ENCODE data around the gene DKKL1.

The DKKL1 gene

GRCh38 chr19:49409441-49410029 lies 45.9 kb downstream of the DKKL1 start:
- H3K9me3 ChIP-seq (ENCODE audit: insufficient read depth, low read length): no peaks in the 10 kb centered on the region
- H3K4me1 ChIP-seq (ENCODE audit: low read length): peaks cover 42% of the 10 kb centered on the region
- peak overlapping the region; percentile 94 for H2AFZ ChIP-seq (ENCODE audit: low read depth, low read length)
- TF ChIP-seq EZH2phosphoT487 (IDR thresholded peaks at IDR 0.05; ENCODE audit: low read depth): no peak
- TF ChIP-seq, protein P1, sequence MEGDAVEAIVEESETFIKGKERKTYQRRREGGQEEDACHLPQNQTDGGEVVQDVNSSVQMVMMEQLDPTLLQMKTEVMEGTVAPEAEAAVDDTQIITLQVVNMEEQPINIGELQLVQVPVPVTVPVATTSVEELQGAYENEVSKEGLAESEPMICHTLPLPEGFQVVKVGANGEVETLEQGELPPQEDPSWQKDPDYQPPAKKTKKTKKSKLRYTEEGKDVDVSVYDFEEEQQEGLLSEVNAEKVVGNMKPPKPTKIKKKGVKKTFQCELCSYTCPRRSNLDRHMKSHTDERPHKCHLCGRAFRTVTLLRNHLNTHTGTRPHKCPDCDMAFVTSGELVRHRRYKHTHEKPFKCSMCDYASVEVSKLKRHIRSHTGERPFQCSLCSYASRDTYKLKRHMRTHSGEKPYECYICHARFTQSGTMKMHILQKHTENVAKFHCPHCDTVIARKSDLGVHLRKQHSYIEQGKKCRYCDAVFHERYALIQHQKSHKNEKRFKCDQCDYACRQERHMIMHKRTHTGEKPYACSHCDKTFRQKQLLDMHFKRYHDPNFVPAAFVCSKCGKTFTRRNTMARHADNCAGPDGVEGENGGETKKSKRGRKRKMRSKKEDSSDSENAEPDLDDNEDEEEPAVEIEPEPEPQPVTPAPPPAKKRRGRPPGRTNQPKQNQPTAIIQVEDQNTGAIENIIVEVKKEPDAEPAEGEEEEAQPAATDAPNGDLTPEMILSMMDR (IDR thresholded peaks at IDR 0.05; ENCODE audit: low read depth, low read length): no peak
- peak overlapping the region; percentile 43 for H3K27ac ChIP-seq (ENCODE audit: low read length)
- peak overlapping the region; percentile 60 for H3K4me3 ChIP-seq (ENCODE audit: low read length)
- no peaks in the 10 kb centered on the region for H3K36me3 ChIP-seq (replicated peaks; ENCODE audit: low read depth, low read length)
- no peaks in the 10 kb centered on the region for H3K79me2 ChIP-seq (ENCODE audit: low read length)
- peak overlapping the region; percentile 69 for H3K4me2 ChIP-seq (ENCODE audit: low read length)
- no peaks in the 10 kb centered on the region for H4K20me1 ChIP-seq (ENCODE audit: insufficient read depth, low read length)
- no peaks in the 10 kb centered on the region for H3K27me3 ChIP-seq (ENCODE audit: low read depth, low read length)
- peak overlapping the region; percentile 54; the same call in 1 of the 2 replicates for H3K9ac ChIP-seq (ENCODE audit: low read length)

GRCh38 chr19:49411681-49412326 lies 48.1 kb downstream of the DKKL1 start:
- Histone ChIP-seq H2AFZ (ENCODE audit: low read depth, low read length) (no peak overlapping the region), H3K4me3 (ENCODE audit: low read length) (no peak overlapping the region), H3K27me3 (ENCODE audit: low read depth, low read length) (no peaks in the 10 kb centered on the region), H3K27ac (ENCODE audit: low read length) (no peak overlapping the region), H3K4me1 (ENCODE audit: low read length) (peaks cover 33% of the 10 kb centered on the region), H3K4me2 (ENCODE audit: low read length) (no peak overlapping the region), H3K36me3 (replicated peaks; ENCODE audit: low read depth, low read length) (no peaks in the 10 kb centered on the region), H4K20me1 (ENCODE audit: insufficient read depth, low read length) (no peaks in the 10 kb centered on the region), H3K9ac (ENCODE audit: low read length) (no peak overlapping the region), H3K79me2 (ENCODE audit: low read length) (no peaks in the 10 kb centered on the region), H3K9me3 (ENCODE audit: insufficient read depth, low read length) (no peaks in the 10 kb centered on the region)
- no peak for TF ChIP-seq EZH2phosphoT487 (IDR thresholded peaks at IDR 0.05; ENCODE audit: low read depth)
- TF ChIP-seq, protein P1 (IDR thresholded peaks at IDR 0.05; ENCODE audit: low read depth, low read length): no peak

- Histone ChIP-seq H3K9ac (ENCODE audit: low read length) (no peak overlapping the region), H3K4me2 (ENCODE audit: low read length) (no peak overlapping the region), H3K9me3 (ENCODE audit: insufficient read depth, low read length) (no peaks in the 10 kb centered on the region), H3K79me2 (ENCODE audit: low read length) (no peaks in the 10 kb centered on the region), H3K27ac (ENCODE audit: low read length) (no peak overlapping the region), H3K4me3 (ENCODE audit: low read length) (no peak overlapping the region), H3K36me3 (replicated peaks; ENCODE audit: low read depth, low read length) (no peaks in the 10 kb centered on the region), H4K20me1 (ENCODE audit: insufficient read depth, low read length) (no peaks in the 10 kb centered on the region), H2AFZ (ENCODE audit: low read depth, low read length) (no peak overlapping the region), H3K27me3 (ENCODE audit: low read depth, low read length) (0 out of 2 replicates have a peak, but pooled peaks cover 3% of the 10 kb centered on the region), H3K4me1 (ENCODE audit: low read length) (peaks cover 18% of the 10 kb centered on the region)
- TF ChIP-seq, protein P1 (IDR thresholded peaks at IDR 0.05; ENCODE audit: low read depth, low read length): no peak
- TF ChIP-seq EZH2phosphoT487 (IDR thresholded peaks at IDR 0.05; ENCODE audit: low read depth): no peak
Measured at GRCh38 chr19:49413348-49413747, 49.7 kb downstream of the DKKL1 start.

- 0 out of 2 replicates have a peak, but pooled peaks cover 3% of the 10 kb centered on the region for H3K27me3 ChIP-seq (ENCODE audit: low read depth, low read length)
- peaks cover 10% of the 10 kb centered on the region for H3K4me1 ChIP-seq (ENCODE audit: low read length)
- no peaks in the 10 kb centered on the region for H3K36me3 ChIP-seq (replicated peaks; ENCODE audit: low read depth, low read length)
- H3K27ac ChIP-seq (ENCODE audit: low read length): no peak overlapping the region
- no peak overlapping the region for H3K4me3 ChIP-seq (ENCODE audit: low read length)
- H2AFZ ChIP-seq (ENCODE audit: low read depth, low read length): no peak overlapping the region
- H4K20me1 ChIP-seq (ENCODE audit: insufficient read depth, low read length): no peaks in the 10 kb centered on the region
- TF ChIP-seq, protein P1 (IDR thresholded peaks at IDR 0.05; ENCODE audit: low read depth, low read length): no peak
- no peak for TF ChIP-seq EZH2phosphoT487 (IDR thresholded peaks at IDR 0.05; ENCODE audit: low read depth)
- no peaks in the 10 kb centered on the region for H3K9me3 ChIP-seq (ENCODE audit: insufficient read depth, low read length)
- no peak overlapping the region for H3K4me2 ChIP-seq (ENCODE audit: low read length)
- H3K79me2 ChIP-seq (ENCODE audit: low read length): no peaks in the 10 kb centered on the region
- H3K9ac ChIP-seq (ENCODE audit: low read length): no peak overlapping the region
Measured at GRCh38 chr19:49414256-49414655, 50.6 kb downstream of the DKKL1 start.

All from OCI-LY3 (cell line).